Measurements from ENCODE around the gene SNRNP25.
A peak's percentile ranks its signal among the peaks of the same experiment; 100 is the strongest.

SNRNP25 gene

DNA sequence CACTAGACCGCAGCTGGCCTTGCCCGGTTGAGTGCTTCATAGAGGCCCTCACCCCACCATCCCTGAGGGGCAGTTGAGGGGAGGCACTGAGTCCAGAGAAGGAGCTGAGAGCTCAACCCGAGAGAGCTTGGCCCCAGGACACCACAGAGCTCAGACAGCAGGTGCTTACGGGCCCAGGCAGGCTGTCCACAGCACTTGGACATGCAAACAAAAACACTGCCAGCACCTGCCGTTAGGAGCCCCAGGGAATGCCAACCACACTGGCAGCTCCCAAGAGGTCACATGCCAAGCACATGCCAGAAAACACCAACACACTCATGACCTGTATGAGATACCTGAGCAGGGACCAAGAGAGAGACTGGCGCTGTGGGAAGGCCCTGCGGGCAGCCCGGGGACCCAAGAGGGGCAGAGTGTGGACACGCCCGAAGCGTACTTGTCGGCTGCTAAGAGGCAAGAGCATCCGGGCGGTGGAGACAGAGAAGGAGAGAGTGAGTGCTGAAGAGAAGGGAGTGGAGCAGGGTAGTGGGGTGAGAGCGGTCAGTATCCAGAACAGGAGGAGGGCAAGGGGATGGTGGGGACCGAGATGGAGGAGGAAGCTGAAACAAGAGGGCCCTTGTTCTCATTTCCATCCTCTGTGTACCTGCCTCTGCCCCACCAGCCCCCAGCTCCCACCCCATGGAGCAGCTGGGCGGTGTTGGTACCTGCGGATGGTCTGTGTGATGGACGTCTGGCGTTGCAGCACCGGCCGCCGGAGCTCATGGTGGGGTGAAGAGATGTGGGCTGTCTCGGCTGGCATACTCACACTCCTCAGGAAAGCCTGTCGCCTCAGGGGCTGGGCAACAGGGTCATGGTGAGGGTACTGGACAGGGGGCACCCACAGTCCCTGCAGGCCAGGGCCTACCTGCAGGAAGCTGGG, 10.6 kb downstream of the SNRNP25 start:
- no peak for DNase-seq

DNA sequence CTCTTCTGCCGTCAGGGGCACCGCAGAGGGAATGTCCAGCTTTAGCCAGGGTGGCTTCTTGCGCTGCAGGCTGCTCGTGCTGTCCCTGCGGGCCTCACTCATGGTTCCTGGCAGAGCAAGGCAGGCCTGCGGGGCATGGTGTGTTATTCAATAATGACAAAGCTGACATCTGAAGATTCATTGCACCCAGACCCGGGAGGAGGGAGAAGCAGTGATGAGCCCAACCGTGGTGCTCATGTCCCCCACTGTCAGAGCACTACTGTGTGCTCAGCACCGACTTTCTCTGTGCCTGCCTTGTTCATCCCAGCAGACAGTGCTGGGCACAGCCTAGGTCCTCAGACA, 11.3 kb downstream of the SNRNP25 start:
- no peak for DNase-seq

DNA sequence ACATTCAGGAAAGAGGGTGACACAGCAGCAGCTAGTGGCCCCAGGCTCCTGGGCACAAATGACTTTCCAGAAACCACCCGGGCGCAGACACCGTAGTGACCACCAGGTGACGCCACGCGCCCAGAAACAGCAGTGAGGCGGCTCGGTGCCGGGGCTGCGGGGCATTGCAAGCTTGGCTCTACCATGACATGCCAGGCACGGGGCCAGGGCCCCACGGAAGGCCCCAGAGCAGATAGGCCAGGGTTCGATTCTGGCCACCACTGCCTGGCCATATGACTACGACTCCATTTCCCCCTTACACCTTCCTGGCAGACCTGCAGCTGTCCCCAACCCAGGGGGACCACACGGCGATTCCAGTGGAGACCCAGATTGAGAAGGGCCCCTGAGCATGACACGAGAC, 12.1 kb downstream of the SNRNP25 start:
- peak; percentile 72 to 82 for DNase-seq

DNA sequence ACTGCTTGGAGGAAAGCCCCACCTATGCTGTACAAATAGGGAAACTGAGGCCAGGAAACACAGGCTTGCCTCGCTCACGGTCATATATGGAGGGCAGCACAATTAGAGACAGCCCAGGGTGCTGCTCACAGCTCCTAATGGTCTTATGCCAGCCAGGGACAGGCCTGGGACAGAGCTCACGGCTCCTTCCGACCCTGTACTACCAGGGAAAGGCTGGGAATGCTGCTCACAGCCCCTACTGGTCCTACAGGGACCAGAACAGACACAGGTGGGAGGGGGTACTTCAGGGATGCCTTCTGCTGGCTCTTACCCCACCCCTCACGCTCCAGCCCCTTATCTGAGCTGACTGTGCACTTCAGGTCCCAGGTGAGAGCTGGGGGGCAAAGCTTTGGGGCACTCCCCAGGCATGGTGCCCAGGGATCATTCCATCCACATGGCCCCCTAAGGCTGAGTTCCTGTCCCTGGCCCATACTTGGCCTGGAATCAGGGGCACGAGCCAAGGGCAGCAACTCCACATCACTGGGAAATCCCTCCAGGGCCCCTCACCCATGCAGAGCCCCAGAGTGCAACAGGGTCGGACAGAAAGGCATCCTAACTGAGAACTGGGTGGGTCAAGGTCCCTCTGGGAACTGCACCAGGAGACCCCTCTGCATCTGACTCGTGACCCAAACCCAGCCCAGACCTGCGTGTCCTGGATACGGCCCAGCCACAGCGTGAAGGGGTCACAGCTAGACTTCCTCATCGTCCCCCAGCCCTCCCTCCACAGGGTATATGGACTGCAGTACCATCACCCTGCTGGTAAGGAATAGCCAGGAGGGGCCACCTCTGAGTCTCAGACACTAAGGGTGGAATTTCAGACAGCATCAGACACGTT, 12.9 kb downstream of the SNRNP25 start:
- DNase-seq: no peak

DNA sequence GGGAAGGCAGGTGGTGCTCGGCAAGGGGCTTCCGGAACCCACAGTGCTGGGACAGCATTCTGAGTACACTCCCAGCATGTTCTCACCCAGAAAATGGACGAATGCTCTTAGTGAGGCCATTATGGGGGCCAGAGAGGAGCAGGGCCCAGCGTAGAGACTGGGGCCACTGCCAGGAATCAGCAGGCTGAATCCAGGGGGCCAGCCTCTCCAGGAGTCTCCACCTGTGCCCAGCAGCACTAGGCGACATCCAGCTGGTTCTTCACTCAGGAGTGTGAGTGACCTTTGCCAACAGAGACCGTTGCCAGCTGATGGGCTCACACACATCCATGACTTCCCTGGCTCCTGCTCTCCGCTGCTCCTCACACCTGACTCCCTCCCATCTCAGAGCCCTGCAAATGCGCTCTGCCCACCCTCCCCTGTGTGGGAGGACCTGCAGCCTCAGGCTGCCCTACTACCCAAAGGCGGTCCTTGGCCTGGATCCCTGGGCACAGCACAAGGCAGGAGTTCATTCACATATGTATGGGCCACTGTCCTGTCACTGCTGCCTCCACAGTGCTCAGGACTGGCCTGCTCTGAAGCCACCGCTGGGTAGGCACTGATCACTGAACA, 13.7 kb downstream of the SNRNP25 start:
- no peak for DNase-seq

DNA sequence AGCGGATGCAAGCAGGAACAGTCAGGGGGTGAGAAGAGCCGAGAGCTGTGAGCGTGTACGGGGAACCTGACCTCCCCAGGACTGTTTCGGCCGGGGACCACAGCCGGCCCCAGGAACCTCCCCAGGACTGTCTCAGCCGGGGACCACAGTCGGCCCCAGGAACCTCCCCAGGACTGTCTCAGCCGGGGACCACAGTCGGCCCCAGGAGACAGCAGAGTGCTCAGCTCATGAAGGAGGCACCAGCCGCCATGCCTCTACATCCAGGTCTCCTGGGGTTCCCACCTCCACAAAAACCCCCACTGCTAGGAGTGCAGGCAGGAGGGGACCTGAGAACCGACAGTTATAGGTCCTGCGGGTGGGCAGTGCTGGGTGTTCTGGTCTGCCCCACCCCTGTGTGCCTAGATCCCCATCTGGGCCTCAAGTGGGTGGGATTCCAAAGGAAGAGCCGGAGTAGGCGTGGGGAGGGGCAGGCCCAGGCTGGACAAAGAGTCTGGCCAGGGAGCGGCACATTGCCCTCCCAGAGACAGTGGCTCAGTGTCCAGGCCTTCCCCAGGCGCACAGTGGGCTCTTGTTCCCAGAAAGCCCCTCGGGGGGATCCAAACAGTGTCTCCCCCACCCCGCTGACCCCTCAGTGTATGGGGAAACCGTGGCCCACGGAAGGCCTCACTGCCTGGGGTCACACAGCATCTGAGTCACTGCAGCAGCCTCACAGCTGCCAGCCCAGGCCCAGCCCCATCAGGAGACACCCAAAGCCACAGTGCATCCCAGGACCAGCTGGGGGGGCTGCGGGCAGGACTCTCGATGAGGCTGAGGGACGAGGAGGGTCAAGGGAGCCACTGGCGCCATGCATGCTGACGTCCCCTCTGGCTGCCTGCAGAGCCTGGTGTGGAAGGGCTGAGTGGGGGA, 14.5 kb downstream of the SNRNP25 start:
- DNase-seq: no peak

DNA sequence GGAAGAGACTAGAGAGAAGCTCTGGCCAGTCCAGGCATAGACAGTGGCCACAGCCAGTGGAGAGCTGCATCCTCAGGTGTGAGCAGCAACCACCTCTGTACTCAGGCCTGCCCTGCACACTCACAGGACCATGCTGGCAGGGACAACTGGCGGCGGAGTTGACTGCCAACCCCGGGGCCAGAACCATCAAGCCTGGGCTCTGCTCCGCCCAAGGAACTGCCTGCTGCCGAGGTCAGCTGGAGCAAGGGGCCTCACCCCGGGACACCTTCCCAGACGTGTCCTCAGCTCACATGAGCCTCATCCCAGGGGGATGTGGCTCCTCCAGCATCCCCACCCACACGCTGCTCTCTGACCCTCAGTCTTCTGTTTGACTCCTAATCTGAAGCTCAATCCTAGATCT, 15.6 kb downstream of the SNRNP25 start:
- no peak for DNase-seq

DNA sequence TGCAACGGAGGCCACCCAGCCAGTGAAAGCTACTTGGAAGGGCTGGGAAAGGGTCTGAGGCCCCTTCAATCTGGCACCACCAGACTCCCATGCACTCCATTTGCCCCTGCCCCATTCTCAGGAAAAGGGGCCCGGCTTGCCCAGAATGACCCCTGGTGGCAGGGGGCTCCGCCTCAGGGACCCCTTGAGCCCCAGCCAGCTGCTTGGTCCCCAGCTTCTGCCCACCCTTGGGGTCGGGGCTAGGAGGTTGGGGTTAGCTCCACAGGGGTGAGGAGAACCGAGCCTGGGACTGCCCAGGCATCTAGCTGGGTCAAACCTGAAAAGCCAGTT, 17.5 kb downstream of the SNRNP25 start:
- no peak for DNase-seq

DNA sequence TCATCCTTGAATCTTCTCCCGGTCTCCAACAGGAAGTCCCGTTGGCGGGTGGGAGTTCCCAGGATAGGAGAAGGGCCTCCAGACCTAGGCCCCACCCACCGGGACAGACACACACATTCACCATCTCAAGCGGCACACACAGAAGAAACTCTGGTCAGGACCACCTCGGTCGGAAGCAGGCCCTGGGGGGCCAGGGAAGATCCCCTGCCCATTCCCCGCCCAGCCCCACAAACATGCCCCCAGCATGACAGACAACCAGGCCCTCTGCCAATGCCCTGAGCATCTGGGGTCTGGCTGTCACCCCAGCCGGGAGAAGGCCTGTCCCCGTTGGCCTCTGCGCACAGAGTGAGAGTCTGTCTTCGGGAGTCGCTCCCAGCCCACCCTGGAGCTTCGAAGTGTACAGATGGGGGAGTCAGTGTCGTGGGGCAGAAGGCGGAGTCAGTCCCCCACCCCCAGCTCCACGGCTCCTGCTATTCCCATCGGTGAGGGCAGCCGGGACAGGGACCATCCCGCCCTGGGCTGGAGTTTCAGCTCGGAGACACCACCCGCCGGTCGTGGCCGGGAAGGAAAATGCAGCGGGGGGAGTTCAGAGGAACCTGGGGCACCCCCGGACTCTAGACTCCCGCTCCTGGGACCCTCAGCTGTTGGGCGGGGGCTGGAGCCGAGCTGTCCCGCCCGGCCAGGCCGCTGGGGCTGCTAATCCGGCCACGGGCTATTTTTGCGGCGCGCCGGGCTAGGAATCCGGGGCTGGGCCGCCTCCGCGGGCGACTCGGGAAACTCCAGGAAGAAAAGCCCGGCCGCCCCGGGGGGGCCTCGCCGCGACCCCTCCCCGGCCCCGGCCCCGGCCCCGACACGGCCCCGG, 18.1 kb downstream of the SNRNP25 start:
- no peak for DNase-seq

DNA sequence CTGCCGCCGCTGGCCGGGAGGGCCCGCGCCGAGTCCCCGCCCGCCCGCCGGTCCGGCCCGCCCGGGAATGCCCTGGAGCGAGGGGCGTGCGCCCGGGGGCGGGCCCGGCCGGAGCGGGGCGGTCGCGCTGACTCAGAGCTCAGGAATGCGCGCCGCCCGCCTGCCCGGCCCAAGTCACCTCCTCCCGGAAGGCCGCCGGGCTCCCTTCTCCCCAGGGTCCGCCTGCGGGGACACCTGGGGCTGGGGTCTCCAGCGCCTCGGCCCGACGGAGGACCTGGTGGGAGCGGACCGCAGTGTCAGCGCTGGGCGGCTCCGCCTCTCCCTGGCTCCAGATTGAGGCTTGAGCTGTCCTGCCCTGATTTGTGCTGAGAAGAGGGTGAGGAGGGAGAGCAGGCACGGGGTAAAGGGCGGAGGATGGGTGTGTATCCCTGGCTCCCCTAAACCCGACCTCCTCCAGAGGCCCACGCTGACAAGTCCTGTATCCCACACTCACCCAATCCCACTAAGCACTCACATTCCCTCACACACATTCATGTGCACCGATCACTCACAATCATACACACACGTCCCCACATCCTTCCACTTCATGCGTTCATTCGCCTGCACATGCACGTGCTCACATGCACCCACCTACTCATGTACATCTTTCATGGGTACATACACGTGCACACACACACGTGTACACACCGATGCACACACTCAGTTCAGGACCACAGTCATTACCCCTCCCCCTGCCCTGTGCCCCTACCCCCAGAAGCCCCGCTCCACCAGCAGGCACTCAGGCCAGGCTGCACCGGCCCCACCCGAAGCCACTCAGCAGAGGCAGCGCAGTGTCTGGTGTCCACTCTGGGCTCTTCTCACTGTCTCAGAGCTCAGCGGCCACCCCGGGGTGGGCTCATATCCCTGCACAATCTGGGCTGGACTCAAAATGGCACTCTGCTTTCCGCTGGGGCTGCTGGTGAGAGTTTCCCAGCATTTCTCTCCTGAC, 19.2 kb downstream of the SNRNP25 start, which contains the start of gene RHBDF1:
Gene RHBDF1, minus strand, starts transcription at position 71 of the 988 bp plus-strand sequence. CDS start 7,616 bp downstream, outside the sequence.
- peak in 1 of 2 donors; percentile 18 for DNase-seq

DNA sequence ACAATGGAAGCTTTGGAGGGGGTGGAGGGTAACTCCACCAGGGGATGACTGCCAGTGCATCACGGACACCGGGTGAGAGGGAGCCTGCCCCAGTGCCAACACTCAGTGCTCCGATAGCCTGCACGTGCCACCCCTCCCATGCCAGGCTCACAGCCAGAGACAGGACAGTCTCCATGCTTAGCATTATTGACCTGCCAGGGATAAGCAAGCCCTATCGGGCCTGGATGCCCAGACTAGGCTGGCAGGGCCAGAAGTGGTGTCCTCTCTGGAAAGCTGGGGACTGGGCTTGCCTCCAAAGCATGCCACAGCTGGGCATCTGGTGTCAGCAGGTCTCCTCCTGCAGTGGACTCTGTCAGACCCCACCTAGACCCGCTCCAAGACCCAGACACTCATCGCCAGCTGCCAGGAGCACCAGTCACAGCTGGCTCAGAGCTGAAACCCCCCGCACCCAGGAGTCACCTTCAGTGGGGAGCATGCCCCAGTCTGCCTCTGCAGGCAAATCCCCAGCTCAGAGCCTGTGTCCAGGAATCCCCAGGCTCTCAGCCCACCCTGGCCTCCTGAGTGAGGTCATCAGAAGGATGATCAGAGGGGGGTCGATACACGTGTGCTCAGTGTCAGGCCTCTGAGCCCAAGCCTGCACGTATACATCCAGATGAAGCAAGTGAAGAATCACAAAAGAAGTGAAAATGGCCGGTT, 20.6 kb downstream of the SNRNP25 start:
- no peak for DNase-seq

DNA sequence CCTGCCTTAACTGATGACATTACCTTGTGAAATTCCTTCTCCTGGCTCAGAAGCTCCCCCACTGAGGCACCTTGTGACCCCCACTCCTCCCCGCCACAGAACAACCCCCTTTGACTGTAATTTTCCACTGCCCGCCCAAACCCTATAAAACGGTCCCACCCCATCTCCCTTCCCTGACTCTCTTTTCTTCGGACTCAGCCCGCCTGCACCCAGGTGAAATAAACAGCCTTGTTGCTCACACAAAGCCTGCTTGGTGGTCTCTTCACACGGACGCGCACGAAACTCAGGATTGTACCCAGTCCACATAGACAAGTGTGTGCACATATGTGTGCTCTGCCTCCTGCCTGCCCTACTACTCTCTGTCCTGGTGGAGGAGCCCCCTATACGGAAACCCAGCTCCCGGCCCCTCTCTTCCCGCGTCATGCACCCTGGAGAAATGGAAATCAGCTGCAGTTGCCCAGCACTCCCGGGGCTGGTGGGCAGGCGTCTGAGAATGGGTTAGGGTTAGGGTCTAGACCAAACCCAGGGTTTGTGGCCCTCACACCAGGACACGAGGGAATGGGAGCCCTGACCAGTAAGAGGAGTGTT, 21.2 kb downstream of the SNRNP25 start:
- DNase-seq: no peak

DNA sequence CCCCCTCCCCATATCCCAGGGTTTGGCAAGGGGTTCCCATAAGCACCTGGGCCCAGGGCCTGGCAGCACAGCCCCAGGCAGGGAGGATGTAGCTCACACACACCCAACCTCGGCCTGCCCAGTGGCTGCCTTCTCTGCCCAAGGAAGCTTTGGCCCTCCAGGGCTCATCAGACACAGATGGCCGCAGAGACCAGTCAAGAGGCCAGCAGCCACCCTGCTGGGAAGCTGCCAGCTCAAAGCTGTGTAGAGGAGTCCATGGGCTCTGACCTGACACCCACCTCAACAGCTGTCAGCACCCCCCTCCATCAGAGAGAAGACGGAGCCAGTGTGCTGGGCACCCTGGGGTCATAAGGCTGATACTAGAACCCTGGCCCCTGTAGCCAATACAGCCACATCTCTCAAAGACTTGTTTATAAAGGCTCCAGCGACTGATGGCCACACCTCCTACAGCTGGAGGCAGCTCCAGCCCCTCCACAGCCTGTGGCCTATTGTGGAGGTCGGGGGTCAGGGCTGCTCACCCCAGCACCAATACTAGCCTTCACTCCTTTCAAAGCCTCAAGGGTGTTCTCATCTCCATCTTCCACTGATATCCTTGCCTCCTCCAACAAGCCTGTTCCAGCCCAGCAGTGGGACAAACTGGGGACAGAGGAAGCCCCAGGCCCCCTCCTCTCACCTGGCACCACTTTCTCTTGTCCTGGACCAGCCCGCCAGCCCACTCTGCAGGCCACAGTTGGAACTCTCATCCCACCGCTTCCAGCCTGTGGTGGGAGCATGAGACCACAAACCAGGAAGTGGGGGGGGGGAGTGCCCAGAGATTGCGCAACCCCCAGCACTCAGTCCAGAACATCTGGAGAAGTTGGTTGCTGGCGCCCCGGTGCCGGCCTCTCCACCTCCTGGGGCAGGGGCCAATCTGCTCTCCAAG, 22.2 kb downstream of the SNRNP25 start:
- DNase-seq: peak; percentile 40 to 51

DNA sequence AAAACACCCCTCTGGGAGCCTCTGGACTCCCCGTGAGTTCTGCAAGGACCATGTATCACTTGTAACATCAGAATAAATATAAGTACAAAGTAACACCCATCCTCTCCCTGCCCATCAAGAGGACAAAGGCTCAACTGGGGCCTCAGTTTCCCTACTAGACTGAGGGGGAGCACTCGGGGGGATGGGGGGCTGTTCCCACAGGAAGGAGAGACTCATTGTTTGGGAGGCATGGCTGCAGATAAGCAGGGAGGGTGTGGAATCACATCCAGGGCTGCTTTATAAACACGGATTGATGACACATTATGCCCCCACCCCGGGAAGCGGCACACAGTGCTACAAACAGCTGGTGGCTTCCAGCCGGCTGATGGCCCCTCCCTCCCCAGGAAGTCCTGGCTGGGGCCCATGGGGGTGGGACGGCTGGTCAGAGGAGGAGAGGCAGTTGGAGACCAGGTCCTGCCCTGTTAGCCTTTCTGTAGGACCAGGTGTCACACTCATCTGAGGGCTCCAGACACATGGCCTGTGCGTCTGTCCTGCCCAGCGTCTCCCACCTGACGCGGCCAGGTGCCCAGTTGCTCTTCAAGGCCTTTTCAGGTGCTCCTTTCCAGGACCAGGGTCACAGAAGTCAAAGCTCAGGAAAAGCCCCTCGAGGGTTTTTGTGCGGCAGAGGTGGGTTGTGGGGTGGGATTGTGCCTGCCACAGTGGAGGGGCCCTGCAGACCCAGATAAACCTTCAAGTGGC, 23.1 kb downstream of the SNRNP25 start:
- DNase-seq: peak in 1 of 2 donors; percentile 51

DNA sequence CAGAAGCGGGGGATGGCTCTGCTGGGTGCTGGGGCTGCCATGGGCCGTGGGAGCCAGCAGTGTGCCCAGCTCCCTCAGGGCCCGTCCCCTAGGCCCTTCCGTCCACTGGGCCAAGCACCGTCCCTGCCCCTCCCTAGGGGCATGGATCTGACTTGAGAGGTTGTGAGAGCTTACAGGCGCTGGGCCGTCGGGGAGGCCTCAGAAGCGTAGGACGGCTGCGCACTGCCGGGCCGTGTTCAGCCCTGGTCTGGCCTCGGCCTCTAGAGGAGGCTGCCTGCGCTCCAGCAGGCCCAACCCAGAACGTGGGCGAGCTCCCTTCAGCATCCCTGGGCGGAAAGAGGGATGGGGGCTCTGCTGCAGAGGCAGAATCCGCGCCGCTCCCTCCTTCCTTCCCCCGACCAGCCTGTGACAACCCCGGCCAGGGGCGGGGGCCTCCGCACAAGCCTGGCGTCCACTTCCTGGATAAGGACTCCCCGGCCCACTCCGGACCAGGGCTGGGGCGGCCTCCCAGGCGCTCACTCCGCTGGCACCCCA, 23.7 kb downstream of the SNRNP25 start:
- no peak for DNase-seq

DNA sequence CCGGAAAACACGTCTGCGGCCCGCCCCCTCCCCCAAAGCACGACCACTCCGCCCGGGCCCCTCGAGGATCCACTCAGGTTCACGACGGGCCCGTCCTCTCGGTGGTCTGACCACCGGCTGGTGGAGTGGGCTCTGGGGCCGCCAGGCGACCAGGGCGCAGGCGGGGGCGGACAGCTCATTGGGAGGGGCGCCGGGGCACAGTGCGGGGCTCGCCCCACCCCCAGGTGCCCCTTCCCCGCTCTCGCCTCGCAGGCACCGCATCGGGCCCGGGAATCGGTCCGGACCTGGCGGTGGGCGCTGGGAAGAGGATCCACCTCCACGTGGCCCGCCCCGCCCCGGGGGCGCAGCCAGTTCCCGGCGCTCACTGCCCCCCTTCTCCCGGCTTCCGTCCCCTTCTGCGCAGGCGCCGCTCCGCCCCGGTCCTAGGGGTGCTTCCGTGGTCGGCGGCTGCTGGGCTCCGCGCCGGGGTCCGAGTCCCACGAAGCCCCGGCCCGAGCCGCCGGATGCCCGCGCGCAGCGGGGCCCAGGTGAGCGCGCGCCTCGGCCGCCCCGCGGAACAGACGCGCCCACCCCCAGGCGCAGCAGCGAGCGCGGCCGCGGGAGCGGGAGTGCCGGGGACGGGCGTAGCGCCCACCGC, 24.3 kb downstream of the SNRNP25 start, which contains the start of gene MPG:
Gene MPG, plus strand, starts transcription at position 419 of the 637 bp plus-strand sequence. Its CDS starts 85 bp downstream, at position 504.
- peak; percentile 27 to 48 for DNase-seq
